Activated T-helper 1 cell treated with anti-CD3 and anti-CD28 coated beads, Interleukin-12 subunit alpha, Interleukin-12 subunit beta, Interleukin-2, Interleukin-4 antibody, amounts not matched to agents 30 ng/mL and 10 ng/mL and 1 ng/mL, durations not matched to agents 14 hours and 24 hours and 36 hours (primary cell): Measurements from ENCODE around the gene DIP2A. TPM values are rescaled to one million over a fixed set of nuclear protein-coding genes. Genes with fewer than 3 reads are reported as not detected.

ENCODE experiments used
- DNase-seq: peaks from one replicate; pipeline ENCODE4 v3.0.0; 2021; ENCODE audit warnings: low spot score
- H3K27ac Mint-ChIP-seq: one replicate; pipeline ENCODE4 v1.8.0; 2021; ENCODE audit warnings: mild to moderate bottlenecking, mixed read lengths
- H3K27me3 Mint-ChIP-seq: one replicate; pipeline ENCODE4 v1.8.0; 2022; ENCODE audit warnings: mild to moderate bottlenecking, moderate library complexity, mixed read lengths; ENCODE audit not compliant: insufficient read depth
- H3K36me3 Mint-ChIP-seq: one replicate; pipeline ENCODE4 v1.8.0; 2021; ENCODE audit warnings: low read depth, mixed read lengths
- H3K4me1 Mint-ChIP-seq: one replicate; pipeline ENCODE4 v1.8.0; 2021; ENCODE audit warnings: low read depth, mixed read lengths
- H3K4me3 Mint-ChIP-seq: one replicate; pipeline ENCODE4 v1.8.0; 2021; ENCODE audit warnings: mild to moderate bottlenecking, moderate library complexity, mixed read lengths
- H3K9me3 Mint-ChIP-seq: one replicate; pipeline ENCODE4 v1.8.0; 2021; ENCODE audit warnings: mixed read lengths
- intact Hi-C: fragments of 100-400 bp; cut with micrococcal nuclease; formaldehyde crosslinking; loops from one replicate; pipeline ENCODE4 v1.15.1; 2024
- total RNA-seq: library from RNA; stranded (reverse); gene quantifications from 2 replicates; pipeline ENCODE4 v1.2.3, GENCODE V29; 2022

DIP2A gene, protein sequence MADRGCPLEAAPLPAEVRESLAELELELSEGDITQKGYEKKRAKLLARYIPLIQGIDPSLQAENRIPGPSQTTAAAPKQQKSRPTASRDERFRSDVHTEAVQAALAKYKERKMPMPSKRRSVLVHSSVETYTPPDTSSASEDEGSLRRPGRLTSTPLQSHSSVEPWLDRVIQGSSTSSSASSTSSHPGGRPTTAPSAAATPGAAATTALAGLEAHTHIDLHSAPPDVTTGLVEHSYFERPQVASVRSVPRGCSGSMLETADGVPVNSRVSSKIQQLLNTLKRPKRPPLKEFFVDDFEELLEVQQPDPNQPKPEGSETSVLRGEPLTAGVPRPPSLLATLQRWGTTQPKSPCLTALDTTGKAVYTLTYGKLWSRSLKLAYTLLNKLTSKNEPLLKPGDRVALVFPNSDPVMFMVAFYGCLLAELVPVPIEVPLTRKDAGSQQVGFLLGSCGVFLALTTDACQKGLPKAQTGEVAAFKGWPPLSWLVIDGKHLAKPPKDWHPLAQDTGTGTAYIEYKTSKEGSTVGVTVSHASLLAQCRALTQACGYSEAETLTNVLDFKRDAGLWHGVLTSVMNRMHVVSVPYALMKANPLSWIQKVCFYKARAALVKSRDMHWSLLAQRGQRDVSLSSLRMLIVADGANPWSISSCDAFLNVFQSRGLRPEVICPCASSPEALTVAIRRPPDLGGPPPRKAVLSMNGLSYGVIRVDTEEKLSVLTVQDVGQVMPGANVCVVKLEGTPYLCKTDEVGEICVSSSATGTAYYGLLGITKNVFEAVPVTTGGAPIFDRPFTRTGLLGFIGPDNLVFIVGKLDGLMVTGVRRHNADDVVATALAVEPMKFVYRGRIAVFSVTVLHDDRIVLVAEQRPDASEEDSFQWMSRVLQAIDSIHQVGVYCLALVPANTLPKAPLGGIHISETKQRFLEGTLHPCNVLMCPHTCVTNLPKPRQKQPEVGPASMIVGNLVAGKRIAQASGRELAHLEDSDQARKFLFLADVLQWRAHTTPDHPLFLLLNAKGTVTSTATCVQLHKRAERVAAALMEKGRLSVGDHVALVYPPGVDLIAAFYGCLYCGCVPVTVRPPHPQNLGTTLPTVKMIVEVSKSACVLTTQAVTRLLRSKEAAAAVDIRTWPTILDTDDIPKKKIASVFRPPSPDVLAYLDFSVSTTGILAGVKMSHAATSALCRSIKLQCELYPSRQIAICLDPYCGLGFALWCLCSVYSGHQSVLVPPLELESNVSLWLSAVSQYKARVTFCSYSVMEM (N-terminal part only)
- total RNA-seq = 33.5 and 33.6 TPM in 2 replicates

DNA sequence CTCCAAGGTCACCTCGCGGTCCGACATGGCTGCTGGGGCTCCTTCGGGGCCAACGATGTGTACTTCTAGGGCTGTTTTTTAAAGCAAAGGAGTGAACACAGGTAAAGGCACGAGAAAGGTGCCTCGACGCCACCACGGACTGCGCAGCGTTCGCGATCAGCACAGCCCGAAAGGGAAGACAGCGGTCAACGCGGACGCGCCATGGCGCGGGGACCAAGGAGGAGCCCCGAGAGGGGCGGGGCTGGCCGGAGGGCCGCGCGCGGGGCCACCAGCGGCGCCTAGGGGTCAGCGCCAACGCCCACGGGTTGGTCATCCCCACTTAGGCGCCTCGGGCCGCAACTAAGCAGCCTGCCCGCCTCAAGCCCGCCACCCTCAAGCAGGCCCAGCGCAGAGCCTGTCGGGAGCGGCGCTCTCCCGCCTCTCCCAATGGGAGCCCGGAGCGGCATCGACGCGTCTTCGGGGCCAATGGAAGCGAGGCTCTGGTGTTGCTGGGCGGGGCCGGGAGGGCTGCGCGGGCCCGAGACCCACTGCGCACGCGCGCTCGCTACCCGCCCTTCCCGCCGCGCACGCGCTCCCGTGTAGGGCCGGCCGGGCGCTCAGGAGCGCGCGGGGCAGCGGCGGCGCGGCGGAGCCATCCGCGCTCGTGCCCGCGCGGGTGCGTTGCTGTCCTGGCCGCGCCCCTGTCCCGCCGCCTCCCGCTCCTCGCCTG lies at the start of gene DIP2A:
TSS of gene DIP2A (plus strand) at position 577 of the 709 bp plus-strand sequence. CDS start 241 bp downstream, outside the sequence.
- Mint-ChIP-seq H3K27ac (peak within 1 kb of the TSS; percentile 91), H3K4me1 (peaks cover 43% of the 10 kb centered on the region), H3K4me3 (peak within 1 kb of the TSS; percentile 91), H3K36me3 (peaks cover 13% of the 10 kb centered on the region), H3K9me3 (no peaks in the 10 kb centered on the region), H3K27me3 (no peaks in the 10 kb centered on the region)
- DNase-seq = peak; percentile 95
- intact Hi-C loops = loop anchor here (1.0 to 2.0 kb wide), 6 partner anchors 100 to 230 kb away; partner anchors contain the start of genes LSS, PCNT, PRMT2 and YBEY

DNA sequence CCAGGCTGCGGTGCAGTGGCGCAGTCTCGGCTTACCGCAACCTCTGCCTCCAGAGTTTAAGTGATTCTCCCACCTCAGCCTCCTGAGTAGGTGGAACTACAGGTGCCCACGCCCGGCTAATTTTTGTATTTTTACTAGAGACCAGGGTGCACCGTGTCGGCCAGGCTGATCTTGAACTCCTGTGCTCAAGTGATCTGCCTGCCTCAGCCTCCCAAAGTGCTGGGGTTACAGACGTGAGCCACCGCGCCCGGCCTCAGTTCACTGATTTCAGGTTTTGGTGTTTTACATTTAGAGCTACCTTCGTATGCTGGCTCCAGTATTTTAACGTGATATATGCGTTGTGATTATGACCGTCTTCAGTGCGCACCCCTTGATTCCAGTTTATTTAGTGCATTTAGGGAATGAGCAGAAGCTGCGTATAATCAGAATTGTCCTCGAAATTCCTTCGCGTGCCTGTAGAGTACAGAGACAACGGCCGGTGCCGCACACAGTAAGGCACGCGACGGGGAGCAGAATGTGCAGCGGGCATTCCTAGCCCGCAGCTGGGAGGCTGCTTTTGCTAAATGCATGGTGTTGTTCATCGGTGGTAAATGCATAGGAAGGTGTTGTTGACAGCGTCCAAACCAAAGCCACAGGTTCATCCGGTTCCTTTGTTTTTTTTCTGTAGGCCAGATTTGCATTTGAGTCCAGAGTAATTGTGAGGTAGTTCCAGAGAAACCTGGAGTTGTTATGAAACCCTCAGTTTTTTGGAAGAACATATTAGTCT lies 48.9 kb upstream of the DIP2A start:
- DNase-seq = no peak
- H3K9me3 Mint-ChIP-seq = no peaks in the 10 kb centered on the region
- no peak overlapping the region for H3K27ac Mint-ChIP-seq
- H3K4me1 Mint-ChIP-seq = no peaks in the 10 kb centered on the region
- no peaks in the 10 kb centered on the region for H3K27me3 Mint-ChIP-seq
- no peak overlapping the region for H3K4me3 Mint-ChIP-seq
- intact Hi-C loops = no loop called here
- peaks cover 2% of the 10 kb centered on the region for H3K36me3 Mint-ChIP-seq

DNA sequence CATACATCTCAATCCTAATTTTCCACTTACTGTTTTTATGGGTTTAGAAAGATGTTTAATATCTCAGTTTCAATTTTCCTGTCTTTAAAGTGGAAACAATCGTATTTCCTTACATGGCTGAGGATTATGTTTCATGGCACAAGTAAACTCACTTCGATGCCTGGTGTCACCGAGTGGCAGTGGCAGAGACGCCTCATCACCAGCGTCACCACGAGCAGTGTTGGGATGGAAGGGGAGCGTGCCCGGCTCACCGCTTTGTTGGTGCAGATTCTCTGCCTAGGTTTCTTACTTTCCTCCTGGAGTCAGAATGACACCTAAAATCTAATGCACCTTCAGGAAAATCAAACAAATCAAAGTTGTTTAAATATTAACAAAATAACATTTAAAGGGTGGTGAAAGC lies 48.2 kb upstream of the DIP2A start:
- Mint-ChIP-seq H3K4me3 (no peak overlapping the region), H3K27me3 (no peaks in the 10 kb centered on the region), H3K36me3 (peaks cover 2% of the 10 kb centered on the region), H3K27ac (no peak overlapping the region), H3K9me3 (no peaks in the 10 kb centered on the region), H3K4me1 (no peaks in the 10 kb centered on the region)
- DNase-seq = no peak
- intact Hi-C loops = no loop called here

DNA sequence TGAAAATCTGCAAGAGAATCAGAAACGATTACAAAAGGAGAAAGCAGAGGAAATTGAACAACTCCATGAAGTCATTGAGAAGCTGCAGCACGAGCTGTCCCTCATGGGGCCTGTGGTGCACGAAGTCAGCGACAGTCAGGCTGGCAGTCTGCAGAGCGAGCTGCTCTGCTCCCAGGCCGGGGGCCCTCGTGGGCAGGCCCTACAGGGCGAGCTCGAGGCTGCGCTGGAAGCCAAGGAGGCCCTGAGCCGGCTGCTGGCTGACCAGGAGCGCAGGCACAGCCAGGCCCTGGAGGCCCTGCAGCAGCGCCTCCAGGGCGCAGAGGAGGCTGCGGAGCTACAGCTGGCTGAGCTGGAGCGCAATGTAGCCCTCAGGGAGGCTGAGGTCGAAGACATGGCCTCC lies 47.5 kb upstream of the DIP2A start:
- Mint-ChIP-seq H3K27ac (no peak overlapping the region), H3K4me1 (no peaks in the 10 kb centered on the region), H3K27me3 (no peaks in the 10 kb centered on the region), H3K4me3 (no peak overlapping the region), H3K9me3 (no peaks in the 10 kb centered on the region), H3K36me3 (peaks cover 8% of the 10 kb centered on the region)
- no peak for DNase-seq
- intact Hi-C loops = no loop called here

DNA sequence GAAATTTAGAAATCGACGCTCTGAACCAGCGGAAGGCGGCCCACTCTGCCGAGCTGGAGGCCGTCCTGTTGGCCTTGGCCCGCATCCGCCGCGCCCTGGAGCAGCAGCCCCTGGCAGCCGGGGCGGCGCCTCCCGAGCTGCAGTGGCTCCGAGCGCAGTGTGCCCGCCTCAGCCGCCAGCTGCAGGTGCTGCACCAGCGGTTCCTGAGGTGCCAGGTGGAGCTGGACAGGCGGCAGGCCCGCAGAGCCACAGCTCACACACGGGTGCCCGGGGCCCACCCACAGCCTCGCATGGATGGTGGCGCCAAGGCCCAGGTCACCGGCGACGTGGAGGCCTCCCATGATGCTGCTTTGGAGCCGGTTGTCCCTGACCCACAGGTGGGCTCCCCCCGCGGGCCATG lies 47.0 kb upstream of the DIP2A start:
- Mint-ChIP-seq H3K36me3 (peaks cover 10% of the 10 kb centered on the region), H3K4me3 (no peak overlapping the region), H3K9me3 (no peaks in the 10 kb centered on the region), H3K27ac (no peak overlapping the region), H3K27me3 (no peaks in the 10 kb centered on the region), H3K4me1 (no peaks in the 10 kb centered on the region)
- DNase-seq = no peak
- intact Hi-C loops = no loop called here

DNA sequence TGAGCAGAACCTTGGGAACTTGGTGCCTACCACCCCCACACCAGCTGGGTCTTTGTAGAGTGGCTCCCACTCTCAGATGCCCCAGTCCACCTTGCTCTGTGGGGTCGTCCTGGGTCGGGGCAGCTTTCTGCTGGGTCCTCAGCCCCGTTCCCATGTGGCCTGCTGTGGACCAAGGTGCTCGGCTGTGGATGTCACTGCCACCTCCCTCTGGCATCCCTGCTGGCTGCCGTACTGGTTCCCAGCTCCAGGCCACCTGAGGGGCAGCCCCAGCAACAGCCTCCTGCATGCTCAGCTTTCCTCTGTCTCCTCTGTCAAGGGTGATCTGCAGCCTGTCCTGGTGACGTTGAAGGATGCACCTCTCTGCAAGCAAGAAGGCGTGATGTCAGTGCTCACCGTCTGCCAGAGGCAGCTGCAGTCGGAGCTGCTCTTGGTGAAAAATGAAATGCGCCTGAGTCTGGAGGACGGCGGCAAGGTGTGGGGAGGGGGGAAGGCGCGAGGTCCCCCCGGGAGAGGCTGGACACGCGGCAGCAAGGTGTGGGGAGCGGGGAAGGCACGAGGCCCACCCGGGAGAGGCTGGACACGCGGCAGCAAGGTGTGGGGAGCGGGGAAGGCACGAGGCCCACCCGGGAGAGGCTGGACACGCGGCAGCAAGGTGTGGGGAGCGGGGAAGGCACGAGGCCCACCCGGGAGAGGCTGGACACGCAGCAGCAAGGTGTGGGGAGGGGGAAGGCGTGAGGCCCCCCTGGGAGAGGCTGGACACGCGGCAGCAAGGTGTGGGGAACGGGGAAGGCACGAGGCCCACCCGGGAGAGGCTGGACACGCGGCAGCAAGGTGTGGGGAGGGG lies 45.9 kb upstream of the DIP2A start:
- H3K27ac Mint-ChIP-seq = no peak overlapping the region
- no peaks in the 10 kb centered on the region for H3K9me3 Mint-ChIP-seq
- H3K4me3 Mint-ChIP-seq = no peak overlapping the region
- DNase-seq = no peak
- H3K36me3 Mint-ChIP-seq = peaks cover 10% of the 10 kb centered on the region
- intact Hi-C loops = no loop called here
- no peaks in the 10 kb centered on the region for H3K4me1 Mint-ChIP-seq
- H3K27me3 Mint-ChIP-seq = no peaks in the 10 kb centered on the region

DNA sequence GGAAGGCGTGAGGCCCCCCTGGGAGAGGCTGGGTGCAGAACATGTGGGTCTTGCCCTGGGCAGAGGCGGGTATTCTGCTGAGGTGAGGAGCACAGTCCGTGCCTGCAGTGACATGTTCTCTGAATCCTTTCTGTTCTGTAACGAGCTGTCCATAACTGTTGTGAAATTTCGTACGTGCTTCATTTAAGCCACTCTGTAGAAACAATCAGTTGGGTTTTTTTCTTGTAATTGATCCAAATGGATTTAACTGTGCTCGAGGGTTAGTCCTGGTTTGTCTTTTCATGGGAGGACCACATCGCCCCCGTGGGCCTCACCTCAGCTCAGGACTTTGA lies 45.4 kb upstream of the DIP2A start:
- H3K4me3 Mint-ChIP-seq = no peak overlapping the region

DNA sequence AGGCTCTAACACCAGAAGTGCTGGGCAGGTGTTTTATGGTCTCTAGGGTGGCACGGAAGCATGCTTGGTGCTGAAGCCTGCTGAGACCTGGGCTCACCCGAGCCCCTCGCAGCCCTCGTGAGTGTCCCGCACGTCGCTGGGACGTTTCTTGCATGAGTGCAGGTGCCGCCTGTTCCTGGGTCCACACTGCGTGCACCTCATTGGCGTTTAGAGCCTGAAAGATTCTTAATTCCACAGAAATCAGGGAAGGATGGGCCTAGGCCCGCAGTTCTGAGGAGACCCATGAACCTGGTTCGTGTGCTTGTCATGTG lies 43.8 kb upstream of the DIP2A start:
- intact Hi-C loops = no loop called here
- H3K27ac Mint-ChIP-seq = no peak overlapping the region
- H3K36me3 Mint-ChIP-seq = peaks cover 18% of the 10 kb centered on the region
- no peak overlapping the region for H3K4me3 Mint-ChIP-seq
- no peaks in the 10 kb centered on the region for H3K4me1 Mint-ChIP-seq
- H3K9me3 Mint-ChIP-seq = no peaks in the 10 kb centered on the region
- no peaks in the 10 kb centered on the region for H3K27me3 Mint-ChIP-seq
- DNase-seq = no peak

More for the DNA sequence above, 45.4 kb upstream of the DIP2A start:
- intact Hi-C loops = no loop called here
- Mint-ChIP-seq H3K9me3 (no peaks in the 10 kb centered on the region), H3K4me1 (no peaks in the 10 kb centered on the region), H3K36me3 (peaks cover 11% of the 10 kb centered on the region), H3K27me3 (no peaks in the 10 kb centered on the region), H3K27ac (no peak overlapping the region)
- no peak for DNase-seq

DNA sequence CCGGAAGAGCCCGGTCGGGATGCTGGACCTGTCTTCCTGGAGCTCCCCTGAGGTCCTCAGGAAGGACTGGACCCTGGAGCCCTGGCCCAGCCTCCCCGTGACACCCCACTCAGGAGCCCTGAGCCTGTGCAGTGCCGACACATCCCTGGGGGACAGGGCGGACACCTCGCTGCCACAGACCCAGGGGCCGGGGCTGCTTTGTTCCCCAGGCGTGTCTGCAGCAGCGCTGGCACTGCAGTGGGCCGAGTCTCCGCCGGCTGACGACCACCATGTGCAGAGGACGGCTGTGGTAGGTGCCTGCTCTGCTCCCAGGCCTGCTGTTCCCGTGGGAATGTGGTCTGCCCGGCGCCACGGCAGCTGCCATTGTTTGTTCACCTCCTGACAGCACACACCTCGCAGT lies 42.1 kb upstream of the DIP2A start:
- peaks cover 18% of the 10 kb centered on the region for H3K36me3 Mint-ChIP-seq
- no peaks in the 10 kb centered on the region for H3K27me3 Mint-ChIP-seq
- no peak for DNase-seq
- no peaks in the 10 kb centered on the region for H3K4me1 Mint-ChIP-seq
- intact Hi-C loops = no loop called here
- no peaks in the 10 kb centered on the region for H3K9me3 Mint-ChIP-seq
- no peak overlapping the region for H3K4me3 Mint-ChIP-seq
- H3K27ac Mint-ChIP-seq = no peak overlapping the region

DNA sequence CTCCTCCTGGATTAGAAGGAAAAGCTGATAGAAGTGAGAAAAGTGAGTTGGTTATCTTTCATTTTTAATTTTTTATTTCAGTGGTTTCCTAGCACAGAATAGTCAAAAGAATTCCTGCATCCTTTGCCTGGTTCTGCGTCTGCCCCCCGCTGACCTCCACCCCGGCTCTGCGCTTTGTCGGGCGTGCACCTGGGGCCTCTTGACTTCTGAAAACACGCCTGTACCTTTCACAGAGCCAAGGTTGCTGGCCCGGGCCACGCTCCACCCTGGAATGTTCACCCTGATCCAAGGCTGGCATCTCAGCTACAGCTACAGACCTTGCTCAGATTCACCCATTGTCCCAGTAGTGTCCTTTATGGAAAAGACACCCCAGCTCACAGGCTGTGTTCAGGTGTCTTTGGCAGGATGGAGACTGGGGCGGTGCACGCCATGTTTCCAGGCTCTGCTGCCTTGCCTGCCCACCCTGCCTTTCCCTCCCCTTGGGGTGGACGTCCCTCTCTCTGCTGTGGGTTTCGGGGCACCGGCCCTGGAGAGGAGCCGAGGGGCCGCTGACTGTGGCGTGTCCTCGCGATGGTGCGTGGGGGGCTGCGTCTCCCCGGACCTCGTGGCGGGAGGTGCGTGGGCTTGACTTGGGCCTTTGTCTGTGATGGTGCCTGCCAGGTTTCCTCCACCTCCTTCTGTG lies 40.3 kb upstream of the DIP2A start:
- DNase-seq = no peak
- H3K27me3 Mint-ChIP-seq = no peaks in the 10 kb centered on the region
- H3K4me1 Mint-ChIP-seq = no peaks in the 10 kb centered on the region
- H3K9me3 Mint-ChIP-seq = no peaks in the 10 kb centered on the region
- peaks cover 18% of the 10 kb centered on the region for H3K36me3 Mint-ChIP-seq
- intact Hi-C loops = no loop called here
- no peak overlapping the region for H3K27ac Mint-ChIP-seq
- no peak overlapping the region for H3K4me3 Mint-ChIP-seq
